Bronchial smooth muscle cell (primary cell): Measurements from ENCODE around the gene HYAL4. TPM values are rescaled to one million over a fixed set of nuclear protein-coding genes. Genes with fewer than 3 reads are reported as not detected.

Experiments used
- total RNA-seq: library from RNA; depleted of rRNA; stranded (reverse); fragments of >200 nt; gene quantifications from 2 replicates; pipeline ENCODE4 v1.2.1, GENCODE V29; 2014

Gene HYAL4, protein sequence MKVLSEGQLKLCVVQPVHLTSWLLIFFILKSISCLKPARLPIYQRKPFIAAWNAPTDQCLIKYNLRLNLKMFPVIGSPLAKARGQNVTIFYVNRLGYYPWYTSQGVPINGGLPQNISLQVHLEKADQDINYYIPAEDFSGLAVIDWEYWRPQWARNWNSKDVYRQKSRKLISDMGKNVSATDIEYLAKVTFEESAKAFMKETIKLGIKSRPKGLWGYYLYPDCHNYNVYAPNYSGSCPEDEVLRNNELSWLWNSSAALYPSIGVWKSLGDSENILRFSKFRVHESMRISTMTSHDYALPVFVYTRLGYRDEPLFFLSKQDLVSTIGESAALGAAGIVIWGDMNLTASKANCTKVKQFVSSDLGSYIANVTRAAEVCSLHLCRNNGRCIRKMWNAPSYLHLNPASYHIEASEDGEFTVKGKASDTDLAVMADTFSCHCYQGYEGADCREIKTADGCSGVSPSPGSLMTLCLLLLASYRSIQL
- total RNA-seq = not detected in 2 replicates

DNA sequence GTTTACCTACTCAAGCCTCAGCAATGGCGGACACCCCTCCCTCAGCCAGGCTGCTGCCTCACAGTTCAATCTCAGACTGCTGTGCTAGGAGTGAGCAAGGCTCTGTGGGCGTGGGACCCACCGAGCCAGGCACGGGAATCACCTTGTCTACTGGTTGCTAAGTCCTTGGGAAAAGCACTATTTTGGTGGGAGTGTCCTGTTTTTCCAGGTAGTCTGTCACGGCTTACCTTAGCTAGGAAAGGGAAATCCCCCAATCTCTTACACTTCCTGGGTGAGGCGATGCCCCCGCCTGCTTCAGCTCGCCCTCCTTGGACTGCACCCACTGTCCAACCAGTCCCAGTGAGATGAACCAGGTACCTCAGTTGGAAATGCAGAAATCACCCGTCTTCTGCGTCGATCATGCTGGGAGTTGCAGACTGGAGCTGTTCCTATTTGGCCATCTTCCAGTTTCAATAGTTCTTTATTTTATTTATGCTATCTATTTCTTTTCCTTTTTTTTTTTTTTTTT lies at the start of gene HYAL4:
Gene HYAL4, plus strand, starts transcription at position 458 of the 508 bp plus-strand sequence. CDS start 23,105 bp downstream, outside the sequence.

DNA sequence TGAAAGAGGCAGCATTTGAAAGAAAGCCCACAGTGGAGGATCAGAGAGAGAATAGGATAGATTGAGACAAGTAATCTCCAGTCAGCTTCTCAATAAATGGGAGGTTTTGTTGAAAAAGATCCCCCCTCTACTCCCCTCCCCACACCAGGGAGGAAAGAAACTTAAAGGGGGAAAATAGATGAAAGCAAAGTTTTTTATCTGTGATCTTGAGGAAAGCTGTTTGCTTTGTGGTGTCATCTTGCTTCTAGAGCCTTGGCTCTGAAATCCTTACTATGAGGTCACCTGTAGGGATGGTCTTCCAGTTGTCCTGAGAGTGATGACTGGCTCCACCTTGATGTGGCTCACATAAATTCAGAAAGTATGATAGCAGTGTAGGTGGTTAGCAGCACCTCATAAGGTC lies 80.0 kb downstream of the HYAL4 start, which contains the start of gene SPAM1:
Gene SPAM1, plus strand, starts transcription at position 301 of the 400 bp plus-strand sequence. CDS start 28,330 bp downstream, outside the sequence.

Other genes with a start within 250 kb of the HYAL4 start
- not detected in 2 replicates for gene ASB15, start 243.3 kb upstream of the HYAL4 start, total RNA-seq
- gene LMOD2, start 189.3 kb upstream of the HYAL4 start, total RNA-seq = not detected in 2 replicates
- gene WASL, start 96.2 kb upstream of the HYAL4 start, total RNA-seq = 5.4 and 9.1 TPM in 2 replicates
- gene SPAM1, start 80.1 kb downstream of the HYAL4 start, total RNA-seq = not detected in 2 replicates
- gene TMEM229A, start 187.9 kb downstream of the HYAL4 start, total RNA-seq = not detected in 2 replicates